Measurements from ENCODE around the gene LMO7. TPM values are rescaled to one million over a fixed set of nuclear protein-coding genes. Genes with fewer than 3 reads are reported as not detected.

LMO7 gene
- polyA plus RNA-seq, 10 donors, result 74.6 to 192 (median 133) TPM

- no peak for DNase-seq
Observed at GRCh38 chr13:75879656-75880055, 243.5 kb downstream of the LMO7 start.

- DNase-seq, result no peak
Observed at GRCh38 chr13:75881109-75881775, 245.1 kb downstream of the LMO7 start.

- no peak for DNase-seq
Observed at GRCh38 chr13:75882261-75882660, 246.1 kb downstream of the LMO7 start.

DNA sequence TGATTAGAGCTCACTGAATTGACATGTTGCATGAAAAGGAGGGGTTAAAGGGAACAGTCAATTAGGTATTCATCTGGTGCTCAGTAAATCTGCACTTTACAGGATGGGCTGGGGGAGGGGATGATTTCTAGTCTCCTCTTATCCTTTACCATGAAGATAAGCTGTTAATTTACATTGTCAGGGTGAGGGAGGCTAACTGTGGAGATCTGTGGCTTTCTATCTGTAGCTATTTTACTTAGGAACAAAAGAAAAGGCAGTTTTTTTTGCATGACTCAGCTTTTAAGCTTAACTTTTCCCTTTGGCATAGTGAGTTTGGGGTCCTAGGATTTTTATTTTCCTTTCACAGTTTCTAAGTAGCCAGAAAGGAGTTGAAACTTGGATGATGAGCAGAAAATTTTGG, 253.3 kb downstream of the LMO7 start:
- no peak for DNase-seq

- no peak for DNase-seq
Observed at GRCh38 chr13:75895168-75895567, 259.0 kb downstream of the LMO7 start.

DNA sequence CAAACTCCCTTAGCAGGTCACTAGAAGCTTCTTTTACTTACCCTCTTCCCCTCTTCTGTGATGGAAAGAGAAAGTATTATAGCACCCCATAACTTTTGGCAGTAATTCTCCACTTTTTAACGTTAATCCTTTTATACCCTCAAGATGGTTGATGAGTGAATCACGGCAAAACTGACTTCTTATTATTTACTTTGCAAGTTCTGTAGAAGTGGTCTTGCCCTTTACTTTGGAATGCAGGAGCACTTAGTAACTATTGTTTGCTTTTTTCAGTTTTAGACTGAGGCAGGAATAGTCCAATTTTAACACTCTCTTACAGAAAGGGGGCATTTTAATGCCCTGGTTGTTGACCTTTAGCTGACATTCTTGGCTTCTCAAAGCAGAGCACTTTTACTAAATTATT, 260.1 kb downstream of the LMO7 start:
- DNase-seq, result no peak

DNA sequence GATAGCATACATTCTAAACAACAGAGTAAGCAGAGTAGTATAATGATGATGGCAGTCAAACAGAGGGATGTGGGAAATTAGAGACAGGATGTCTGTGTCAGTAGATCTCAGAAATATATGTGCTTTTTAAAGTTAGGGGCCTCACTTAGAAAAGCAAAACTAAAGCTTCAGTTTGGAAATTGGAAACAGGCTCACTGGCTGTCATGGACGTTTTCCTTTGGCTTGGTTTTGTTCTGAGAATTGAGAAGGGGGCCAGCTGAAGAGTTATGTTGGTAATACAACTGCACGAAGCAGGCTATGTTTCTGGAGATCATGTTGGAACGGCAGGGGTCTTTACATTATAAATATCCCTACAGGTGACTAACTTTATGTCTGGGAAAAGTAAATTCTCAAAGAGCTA, 261.3 kb downstream of the LMO7 start:
- DNase-seq, result peak in 2 of 3 donors; percentile 24 to 70

DNA sequence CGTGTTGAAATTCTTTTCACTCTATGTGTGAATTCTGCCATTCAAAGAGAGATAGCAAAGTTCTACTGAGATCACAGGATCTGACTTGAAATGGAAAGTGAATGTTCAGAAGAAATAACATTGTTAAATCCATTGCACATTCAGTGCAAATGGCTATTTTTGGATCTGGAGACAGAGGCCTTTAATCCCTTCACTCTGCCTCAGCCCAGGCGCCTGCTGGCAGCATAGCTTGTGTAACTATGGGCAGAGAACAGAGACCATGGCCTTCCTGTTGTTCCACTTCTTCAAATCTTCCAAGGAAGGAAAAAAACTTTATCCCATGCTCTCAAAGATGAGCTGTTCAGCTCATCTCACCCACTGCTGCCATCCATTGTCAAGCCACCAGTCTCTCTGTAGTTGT, 265.4 kb downstream of the LMO7 start:
- DNase-seq, result no peak

- DNase-seq, result no peak
Observed at GRCh38 chr13:75902166-75903104, 266.3 kb downstream of the LMO7 start.

DNA sequence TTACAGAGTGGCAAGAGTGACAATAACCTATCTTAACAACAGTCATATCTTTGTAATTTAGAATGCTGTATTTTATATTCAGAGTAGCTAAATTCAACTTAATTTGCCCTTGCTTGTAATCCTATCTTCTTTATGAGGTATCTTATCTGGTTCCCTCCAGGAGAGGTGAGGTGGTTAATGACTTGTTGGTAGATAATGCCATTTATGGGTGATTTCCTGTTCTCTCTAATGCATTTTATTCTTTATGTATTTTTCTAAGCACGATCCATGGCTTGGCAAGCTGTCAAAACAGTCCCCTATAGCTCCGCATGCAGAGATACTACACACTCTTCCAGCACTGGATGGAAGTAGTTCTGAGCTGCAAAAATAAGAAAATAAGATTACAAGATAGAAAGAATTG, 267.9 kb downstream of the LMO7 start:
- DNase-seq, result no peak

DNA sequence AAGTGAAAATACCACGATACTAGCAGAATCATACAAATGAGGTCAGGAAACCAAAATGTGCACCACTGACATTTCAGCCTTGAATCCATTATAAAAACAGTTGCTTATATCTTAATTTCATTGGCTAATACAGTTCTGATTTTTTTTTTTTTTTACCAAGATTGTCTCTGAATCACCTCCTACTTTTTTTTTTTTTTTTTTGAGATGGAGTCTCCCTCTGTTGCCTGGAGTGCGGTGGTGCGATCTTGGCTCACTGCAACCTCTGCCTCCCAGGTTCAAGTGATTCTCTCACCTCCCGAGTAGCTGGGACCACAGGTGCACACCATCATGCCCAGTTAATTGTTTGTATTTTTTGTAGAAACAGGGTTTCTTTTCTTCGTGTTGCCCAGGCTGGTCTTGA, 270.2 kb downstream of the LMO7 start:
- DNase-seq, result no peak

- DNase-seq, result no peak
Observed at GRCh38 chr13:75907044-75907443, 270.9 kb downstream of the LMO7 start.

DNA sequence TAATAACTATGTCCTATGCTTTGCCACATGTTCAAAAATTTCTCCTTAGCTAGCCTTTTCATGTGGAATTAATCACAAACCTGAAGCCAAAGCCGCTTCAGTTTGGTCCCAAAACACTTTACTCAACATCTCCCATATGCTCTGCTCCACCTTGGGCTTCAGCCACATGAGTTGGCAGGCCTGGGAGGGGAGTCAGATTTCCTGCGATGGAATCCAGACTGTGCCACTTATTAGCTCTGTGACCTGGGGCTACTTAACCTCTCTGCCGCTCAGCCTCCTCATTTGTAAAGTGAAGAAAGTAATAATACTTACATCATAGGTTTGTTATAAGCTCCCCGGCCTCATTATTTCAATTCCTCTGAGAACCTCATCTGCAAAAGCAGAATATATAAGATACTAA, 272.0 kb downstream of the LMO7 start:
- peak; percentile 28 to 68 (median 50) for DNase-seq

Other genes with a start within 250 kb of the LMO7 start
- 10 to 100 TPM; 11.9 to 28.6 (median 20.1) TPM for gene TBC1D4, start 154.2 kb upstream of the LMO7 start, polyA plus RNA-seq (ENCODE audit: insufficient read length in 10 of 10)
- gene COMMD6, start 98.5 kb upstream of the LMO7 start, polyA plus RNA-seq (ENCODE audit: insufficient read length in 10 of 10), result 100 to 1,000 TPM; 171 to 219 (median 198) TPM
- gene UCHL3, start 86.5 kb upstream of the LMO7 start, polyA plus RNA-seq (ENCODE audit: insufficient read length in 10 of 10), result 10 to 100 TPM; 13.0 to 28.9 (median 19.7) TPM